Stomach (tissue), 9 donors: ENCODE data around the gene TET1. TPM values are rescaled to one million over a fixed set of nuclear protein-coding genes. Genes with fewer than 3 reads are reported as not detected.
"Not testable (repeated sequence)": the region's sequence is repeated elsewhere in the genome, so short reads cannot be mapped to it uniquely, and the experiment has no call there.

Experiments used
- DNase-seq, 2 donors: peaks; one replicate each; pipeline versions ENCODE4 v3.0.0 to v3.0.0-alpha.2; 2013 to 2019
- H3K27ac ChIP-seq, 5 donors: fragments of 200-600 bp in 4 of 5; sonication (generic) in 4 of 5; one replicate each; pipeline ENCODE4 v1.5.1; 2013 to 2019; ENCODE audit warnings: mild to moderate bottlenecking in 1 of 5, moderate library complexity in 1 of 5
- H3K27me3 ChIP-seq, 3 donors: fragments of 200-600 bp; sonication (generic); one replicate each; pipeline ENCODE4 v1.5.1; 2017 to 2019; ENCODE audit warnings: mixed run types in 1 of 3
- H3K36me3 ChIP-seq, 4 donors: fragments of 200-600 bp; sonication (generic); 1 replicate in 3 of 4; 2 replicates in 1 of 4; pipeline ENCODE4 v1.5.1; 2016 to 2019
- H3K4me1 ChIP-seq, 4 donors: fragments of 200-600 bp; sonication (generic); one replicate each; pipeline ENCODE4 v1.5.1; 2016 to 2019
- H3K4me3 ChIP-seq, 4 donors: fragments of 200-600 bp; sonication (generic) in 3 of 4; one replicate each; pipeline ENCODE4 v1.5.1; 2016 to 2019; ENCODE audit warnings: mild to moderate bottlenecking in 1 of 4
- H3K9me3 ChIP-seq, 4 donors: fragments of 200-600 bp; sonication (generic); one replicate each; pipeline ENCODE4 v1.5.1; 2016 to 2019
- EP300 ChIP-seq: sonication (generic); formaldehyde crosslinking; IDR thresholded peaks from one replicate; pipeline ENCODE4 v1.6.1; 2017; ENCODE audit warnings: antibody characterized with exemption
- POLR2A ChIP-seq, 4 donors: fragments of 450-650 bp; IDR thresholded peaks; one replicate each; pipeline ENCODE4 v1.6.1; 2016; ENCODE audit warnings: antibody characterized with exemption in 4 of 4, control low read depth in 2 of 4, mild to moderate bottlenecking in 1 of 4, moderate library complexity in 1 of 4
- POLR2AphosphoS5 ChIP-seq, 3 donors: sonication (generic); formaldehyde crosslinking; IDR thresholded peaks; one replicate each; pipeline ENCODE4 v1.6.1; 2016; ENCODE audit warnings: antibody characterized with exemption in 3 of 3
- WGBS, 5 donors: extraction: QIAGEN DNeasy Blood & Tissue Kit in 3 of 5; methylation state at CpG; one replicate each; pipeline versions ENCODE4 v1.1.5 to v1.1.7; 2013 to 2018; 5-methylcytosine and 5-hydroxymethylcytosine counted together
- intact Hi-C: fragments of 100-400 bp; cut with DNase I; formaldehyde crosslinking; loops from one replicate; pipeline ENCODE4 v1.15.1; 2023; ENCODE audit warnings: low total_unique reads
- polyA plus RNA-seq, 3 donors: library from polyadenylated mRNA; stranded (reverse); fragments of 200-250 nt; gene quantifications; one replicate each; pipeline ENCODE4 v1.2.3, GENCODE V29; 2013
- total RNA-seq, 5 donors: library from RNA; depleted of rRNA; stranded (reverse); fragments of >200 nt; gene quantifications; one replicate each; pipeline versions ENCODE4 v1.1.0 to v1.2.3, GENCODE V29; 2014 to 2016
- TF ChIP-seq, protein P1 (sequence below), 7 experiments: fragments of 450-650 bp in 4 of 7; fragments of 200-600 bp in 3 of 7; sonication (generic) in 3 of 7; IDR thresholded peaks; one replicate each; pipeline ENCODE4 v1.5.1; 2016 to 2019; ENCODE audit warnings: antibody characterized with exemption in 7 of 7, control low read depth in 2 of 7, mild to moderate bottlenecking in 1 of 7
- donor health status: healthy with polysubstance abuse.
- donor health status: Bipolar disorder and iron deficiency.
- donor health status: healthy.

TET1 gene
- total and polyA plus RNA-seq, 8 donors: under 0.01 to 22.3 (median 2.5) TPM

DNA sequence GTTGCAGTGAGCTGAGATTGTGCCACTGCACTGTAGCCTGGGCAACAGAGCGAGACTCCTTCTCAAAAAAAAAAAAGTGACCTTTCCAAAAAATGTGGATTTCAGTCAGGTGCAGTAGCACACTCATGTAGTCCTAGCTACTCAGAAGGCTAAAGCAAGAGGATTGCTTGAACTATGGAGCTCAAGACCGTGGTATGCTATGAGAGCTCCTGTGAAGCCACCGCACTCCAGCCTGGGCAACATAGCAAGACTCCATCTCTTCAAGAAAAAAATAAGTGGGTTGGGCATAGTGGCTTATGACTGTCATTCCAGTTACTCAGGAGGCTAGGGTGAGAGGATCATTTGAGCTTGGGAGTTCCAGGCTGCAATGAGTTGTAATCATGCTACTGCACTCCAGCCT is 51.1 kb downstream of the TET1 start:
- no peaks in the 10 kb centered on the region for H3K9me3 ChIP-seq
- intact Hi-C loops: no loop called here
- no peaks in the 10 kb centered on the region for H3K27me3 ChIP-seq
- 83 to 98% (median 96%) methylated on average over 3 of the region's 3 CpGs for WGBS, 5 donors
- no peak overlapping the region for H3K4me3 ChIP-seq
- H3K36me3 ChIP-seq: no peaks in the 10 kb centered on the region
- H3K4me1 ChIP-seq: peaks cover 0 to 8% (median 0%) of the 10 kb centered on the region in 4 donors
- H3K27ac ChIP-seq: no peak overlapping the region
- no peak for DNase-seq
- no peak for TF ChIP-seq EP300

DNA sequence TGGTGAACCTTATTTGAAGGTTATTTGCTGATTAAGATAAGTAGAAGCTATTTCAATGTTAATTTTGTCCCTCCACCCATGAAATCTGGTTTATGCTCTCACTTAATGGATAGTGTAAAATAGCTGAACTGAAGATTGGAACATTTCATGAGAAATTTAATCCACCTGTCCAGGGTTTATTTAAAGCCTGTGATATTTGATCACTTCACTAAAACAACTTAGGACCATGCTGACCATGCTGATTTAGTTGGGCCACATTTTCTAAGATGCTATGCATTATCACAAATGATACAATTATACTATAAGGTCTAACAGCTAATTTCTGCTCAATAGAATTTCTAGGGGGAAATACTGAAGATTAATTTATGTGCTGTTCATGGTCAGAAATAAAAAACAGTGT is 53.8 kb downstream of the TET1 start:
- peaks cover 0 to 17% (median under 1%) of the 10 kb centered on the region in 4 donors for H3K4me1 ChIP-seq
- DNase-seq, H3K27ac ChIP-seq, H3K36me3 ChIP-seq, H3K4me3 ChIP-seq, intact Hi-C loops, H3K27me3 ChIP-seq, H3K9me3 ChIP-seq: not testable (repeated sequence)

DNA sequence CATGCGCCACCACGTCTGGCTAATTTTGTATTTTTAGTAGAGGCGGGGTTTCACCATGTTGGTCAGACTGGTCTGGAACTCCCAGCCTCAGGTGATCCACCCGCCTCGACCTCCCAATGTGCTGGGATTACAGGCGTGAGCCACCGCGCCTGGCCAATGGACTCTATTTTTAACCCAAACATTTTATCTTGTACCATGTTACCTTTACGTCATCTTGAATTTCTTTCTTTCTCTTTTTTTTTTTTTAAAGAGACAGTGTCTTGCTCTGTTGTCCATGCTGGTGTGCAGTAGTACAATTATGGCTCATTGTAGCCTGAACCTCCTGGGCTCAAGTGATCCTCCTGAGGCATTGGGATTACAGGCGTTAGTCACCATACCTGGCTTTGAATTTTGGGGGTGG is 57.6 kb downstream of the TET1 start:
- H3K27ac ChIP-seq: peak overlapping the region in 1 of 5 donors; percentile 18
- DNase-seq, intact Hi-C loops, H3K4me3 ChIP-seq, H3K36me3 ChIP-seq, H3K9me3 ChIP-seq, H3K27me3 ChIP-seq: not testable (repeated sequence)
- 59 to 82% (median 70%) methylated on average over 10 of the region's 10 CpGs for WGBS, 5 donors
- peaks cover 0 to 22% (median 2%) of the 10 kb centered on the region in 4 donors for H3K4me1 ChIP-seq

DNA sequence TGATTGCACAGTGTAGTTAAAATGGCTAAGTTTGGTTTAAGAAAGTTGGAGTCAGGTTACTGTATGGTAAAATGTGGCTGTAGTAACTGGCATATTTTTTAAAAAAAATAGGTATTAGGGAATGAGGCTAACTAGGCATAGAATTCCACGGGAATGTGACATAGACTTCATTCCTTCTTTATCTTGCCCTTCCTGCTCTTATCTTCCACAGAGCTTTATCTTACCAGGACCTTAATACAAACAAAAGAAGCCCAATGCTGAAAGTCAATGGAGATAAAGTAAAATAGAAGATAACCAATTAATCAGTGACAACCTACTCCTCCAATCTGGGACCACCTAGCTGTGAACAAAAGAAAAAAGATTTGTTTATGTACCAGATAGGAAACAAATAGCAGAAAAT is 58.1 kb downstream of the TET1 start:
- WGBS, 5 donors: 0 to 47% (median 0%) methylated on average over 1 of the region's 1 CpG
- TF ChIP-seq EP300: no peak
- TF ChIP-seq POLR2AphosphoS5 (IDR thresholded peaks at IDR 0.05): peak in 1 of 3 donors; percentile 5
- TF ChIP-seq, protein P1, sequence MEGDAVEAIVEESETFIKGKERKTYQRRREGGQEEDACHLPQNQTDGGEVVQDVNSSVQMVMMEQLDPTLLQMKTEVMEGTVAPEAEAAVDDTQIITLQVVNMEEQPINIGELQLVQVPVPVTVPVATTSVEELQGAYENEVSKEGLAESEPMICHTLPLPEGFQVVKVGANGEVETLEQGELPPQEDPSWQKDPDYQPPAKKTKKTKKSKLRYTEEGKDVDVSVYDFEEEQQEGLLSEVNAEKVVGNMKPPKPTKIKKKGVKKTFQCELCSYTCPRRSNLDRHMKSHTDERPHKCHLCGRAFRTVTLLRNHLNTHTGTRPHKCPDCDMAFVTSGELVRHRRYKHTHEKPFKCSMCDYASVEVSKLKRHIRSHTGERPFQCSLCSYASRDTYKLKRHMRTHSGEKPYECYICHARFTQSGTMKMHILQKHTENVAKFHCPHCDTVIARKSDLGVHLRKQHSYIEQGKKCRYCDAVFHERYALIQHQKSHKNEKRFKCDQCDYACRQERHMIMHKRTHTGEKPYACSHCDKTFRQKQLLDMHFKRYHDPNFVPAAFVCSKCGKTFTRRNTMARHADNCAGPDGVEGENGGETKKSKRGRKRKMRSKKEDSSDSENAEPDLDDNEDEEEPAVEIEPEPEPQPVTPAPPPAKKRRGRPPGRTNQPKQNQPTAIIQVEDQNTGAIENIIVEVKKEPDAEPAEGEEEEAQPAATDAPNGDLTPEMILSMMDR (IDR thresholded peaks at IDR 0.05): no peak
- DNase-seq: no peak
- intact Hi-C loops: no loop called here
- Histone ChIP-seq H3K27ac (peak overlapping the region in 1 of 5 donors; percentile 18), H3K27me3 (no peaks in the 10 kb centered on the region), H3K4me1 (peaks cover 0 to 25% (median 2%) of the 10 kb centered on the region in 4 donors), H3K36me3 (no peaks in the 10 kb centered on the region), H3K4me3 (no peak overlapping the region), H3K9me3 (no peaks in the 10 kb centered on the region)

DNA sequence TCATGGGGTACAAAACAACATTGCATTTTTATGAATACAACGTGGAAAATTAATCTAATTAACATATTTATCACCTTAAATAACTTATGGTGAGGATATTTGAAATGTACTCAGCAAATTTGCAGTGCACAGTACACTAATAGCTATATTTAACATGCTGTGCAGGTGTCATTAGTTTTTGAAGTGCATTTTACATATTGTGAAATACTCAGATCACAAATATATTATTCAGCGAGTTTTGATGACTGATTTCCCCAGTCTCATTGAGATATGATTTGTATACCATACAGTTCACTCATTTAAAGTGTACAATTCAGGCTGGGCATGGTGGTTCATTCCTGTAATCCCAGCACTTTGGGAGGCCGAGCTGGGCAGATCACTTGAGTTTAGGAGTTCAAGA is 59.5 kb downstream of the TET1 start:
- no peak for DNase-seq
- Histone ChIP-seq H3K27ac (no peak overlapping the region), H3K9me3 (no peaks in the 10 kb centered on the region), H3K4me3 (no peak overlapping the region), H3K27me3 (no peaks in the 10 kb centered on the region), H3K4me1 (peaks cover 0 to 25% (median 2%) of the 10 kb centered on the region in 4 donors), H3K36me3 (no peaks in the 10 kb centered on the region)
- TF ChIP-seq, protein P1 (IDR thresholded peaks at IDR 0.05): no peak
- TF ChIP-seq EP300 (no peak), POLR2A (IDR thresholded peaks at IDR 0.05) (no peak), POLR2AphosphoS5 (IDR thresholded peaks at IDR 0.05) (no peak)
- WGBS, 5 donors: 91 to 95% (median 93%) methylated on average over 3 of the region's 3 CpGs
- intact Hi-C loops: no loop called here

DNA sequence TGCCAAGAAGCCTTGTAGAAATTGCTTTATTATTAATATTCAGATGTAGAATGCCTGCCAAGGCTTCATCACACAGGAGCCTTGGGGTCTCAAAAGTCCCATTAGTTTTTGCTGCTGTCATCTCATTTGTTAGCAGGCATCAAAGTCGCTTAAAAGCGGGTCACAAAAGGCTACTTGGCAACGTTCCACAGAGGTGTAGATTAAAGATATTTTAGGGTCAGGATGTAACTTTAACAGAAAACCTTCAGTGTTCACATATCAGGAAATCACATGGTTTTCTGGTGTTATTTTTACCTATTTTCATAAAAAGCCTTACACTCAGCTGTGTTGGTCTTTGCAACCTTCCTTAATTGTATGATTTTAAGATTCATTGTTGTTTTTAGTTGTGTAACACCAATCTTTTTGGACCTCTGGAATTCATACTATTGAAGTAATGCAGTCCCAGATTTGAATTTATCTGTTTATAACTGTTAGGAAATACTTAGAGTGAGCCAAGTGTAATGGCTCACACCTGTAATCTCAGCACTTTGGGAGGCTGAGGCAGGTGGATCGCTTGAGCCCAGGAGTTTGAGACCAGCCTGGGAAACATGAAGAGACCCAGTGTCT is 65.3 kb downstream of the TET1 start:
- intact Hi-C loops: no loop called here
- TF ChIP-seq POLR2AphosphoS5 (IDR thresholded peaks at IDR 0.05) (no peak), POLR2A (IDR thresholded peaks at IDR 0.05) (no peak), EP300 (no peak)
- TF ChIP-seq, protein P1 (IDR thresholded peaks at IDR 0.05): no peak
- H3K4me3 ChIP-seq: no peak overlapping the region
- peaks cover 0 to 30% (median 11%) of the 10 kb centered on the region in 4 donors for H3K4me1 ChIP-seq
- 43 to 66% (median 60%) methylated on average over 4 of the region's 4 CpGs for WGBS, 5 donors
- no peaks in the 10 kb centered on the region for H3K36me3 ChIP-seq
- no peak overlapping the region for H3K27ac ChIP-seq
- H3K27me3 ChIP-seq: no peaks in the 10 kb centered on the region
- DNase-seq: no peak
- H3K9me3 ChIP-seq: no peaks in the 10 kb centered on the region
